Astrocyte of the cerebellum (primary cell): ENCODE measurements around the gene CTNND2.

Experiments
- DNase-seq: peaks from one replicate; pipeline ENCODE4 v3.0.0-alpha.2; 2011; ENCODE audit warnings: low read depth
- H3K4me3 ChIP-seq: 2 replicates; pipeline ENCODE4 v1.5.1; 2011; ENCODE audit warnings: mild to moderate bottlenecking, low read depth, low read length, moderate library complexity
- CTCF ChIP-seq: IDR thresholded peaks from 2 replicates; pipeline ENCODE4 v1.5.1; 2012; ENCODE audit warnings: low read length, low read depth, moderate library complexity, mild to moderate bottlenecking; ENCODE audit errors: missing control alignments
- in situ Hi-C: cut with HindIII; loops from 2 replicates; pipeline ENCODE4 v1.10.0; 2017; ENCODE audit warnings: low sequenced_read_pairs

Gene CTNND2

GRCh38 chr5:11084111-11084510 is 820.1 kb downstream of the CTNND2 start:
- in situ Hi-C loops, result no loop called here
- no peak for DNase-seq
- no peak overlapping the region for H3K4me3 ChIP-seq
- no peak for TF ChIP-seq CTCF

GRCh38 chr5:11082404-11082945 is 821.8 kb downstream of the CTNND2 start:
- DNase-seq, result no peak
- in situ Hi-C loops, result no loop called here
- H3K4me3 ChIP-seq, result no peak overlapping the region
- TF ChIP-seq CTCF, result no peak

GRCh38 chr5:11076945-11077613 is 827.2 kb downstream of the CTNND2 start:
- no peak for TF ChIP-seq CTCF
- H3K4me3 ChIP-seq, result no peak overlapping the region
- in situ Hi-C loops, result no loop called here
- DNase-seq, result no peak

GRCh38 chr5:11075035-11075805 is 829.0 kb downstream of the CTNND2 start:
- no peak for DNase-seq
- TF ChIP-seq CTCF, result peak; percentile 18
- in situ Hi-C loops, result no loop called here
- H3K4me3 ChIP-seq, result no peak overlapping the region

GRCh38 chr5:11072568-11072967 is 831.7 kb downstream of the CTNND2 start:
- no peak for DNase-seq
- no peak overlapping the region for H3K4me3 ChIP-seq
- no peak for TF ChIP-seq CTCF
- in situ Hi-C loops, result no loop called here

- TF ChIP-seq CTCF, result no peak
- in situ Hi-C loops, result no loop called here
Measured at GRCh38 chr5:11072076-11072475, 832.2 kb downstream of the CTNND2 start.

More at GRCh38 chr5:11072076-11072475, 832.2 kb downstream of the CTNND2 start:
- DNase-seq, result no peak
- no peak overlapping the region for H3K4me3 ChIP-seq
